Right atrium auricular region (tissue), 2 donors: ENCODE data around the gene PHF21B. TPM values are rescaled to one million over a fixed set of nuclear protein-coding genes. Genes with fewer than 3 reads are reported as not detected.

Source experiments
- DNase-seq: peaks from one replicate; pipeline ENCODE4 v3.0.0-alpha.2; 2019; ENCODE audit warnings: low spot score
- H3K27ac ChIP-seq, 2 donors: fragments of 200-600 bp; sonication (generic); 1 replicate in 1 of 2; 2 replicates in 1 of 2; pipeline ENCODE4 v1.5.1; 2016 to 2019
- H3K27me3 ChIP-seq, 2 donors: fragments of 200-600 bp; sonication (generic); one replicate each; pipeline versions ENCODE4 v1.5.1 to v1.6.0; 2017 to 2019
- H3K36me3 ChIP-seq: fragments of 200-600 bp; sonication (generic); one replicate; pipeline ENCODE4 v1.5.1; 2016
- H3K4me1 ChIP-seq, 2 donors: fragments of 200-600 bp; sonication (generic); one replicate each; pipeline versions ENCODE4 v1.5.1 to v1.6.0; 2017 to 2019
- H3K4me3 ChIP-seq, 2 donors: fragments of 200-600 bp; sonication (generic); 1 replicate in 1 of 2; 2 replicates in 1 of 2; pipeline ENCODE4 v1.5.1; 2017 to 2019; ENCODE audit warnings: mild to moderate bottlenecking in 1 of 2, moderate library complexity in 1 of 2
- H3K9me3 ChIP-seq, 2 donors: fragments of 200-600 bp; sonication (generic); one replicate each; pipeline ENCODE4 v1.5.1; 2019
- total RNA-seq, 2 donors: library from RNA; depleted of rRNA; stranded (reverse); fragments of >200 nt; gene quantifications; one replicate each; pipeline ENCODE4 v1.1.0, GENCODE V29; 2016
- TF ChIP-seq, protein P1 (sequence below), 2 donors: fragments of 200-600 bp; sonication (generic); IDR thresholded peaks; one replicate each; pipeline ENCODE4 v1.5.1; 2019; ENCODE audit warnings: antibody characterized with exemption in 2 of 2

Gene PHF21B
- total RNA-seq, 2 donors from 2014 or later = 1.4 to 2.2 TPM

DNA sequence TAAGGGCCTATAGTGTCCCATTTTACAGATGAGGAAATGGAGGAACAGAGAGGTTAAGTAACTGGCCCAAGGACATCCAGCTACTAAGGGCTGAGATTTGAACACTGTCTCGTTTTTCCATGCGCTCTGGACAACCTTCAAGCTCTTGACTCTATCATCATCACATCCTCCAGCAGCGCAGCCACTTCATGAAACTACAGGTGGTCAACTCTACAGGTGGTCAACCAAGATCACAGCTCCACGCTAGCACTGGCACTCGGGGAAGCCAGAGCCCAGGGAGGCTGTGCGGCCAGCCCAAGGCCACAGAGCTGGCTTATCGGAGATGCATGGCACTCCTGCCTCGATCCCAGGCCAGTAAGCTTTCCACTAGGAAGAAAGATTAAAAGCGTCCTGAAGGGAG lies 40.0 kb downstream of the PHF21B start:
- no peak for DNase-seq
- no peak overlapping the region for H3K4me3 ChIP-seq

DNA sequence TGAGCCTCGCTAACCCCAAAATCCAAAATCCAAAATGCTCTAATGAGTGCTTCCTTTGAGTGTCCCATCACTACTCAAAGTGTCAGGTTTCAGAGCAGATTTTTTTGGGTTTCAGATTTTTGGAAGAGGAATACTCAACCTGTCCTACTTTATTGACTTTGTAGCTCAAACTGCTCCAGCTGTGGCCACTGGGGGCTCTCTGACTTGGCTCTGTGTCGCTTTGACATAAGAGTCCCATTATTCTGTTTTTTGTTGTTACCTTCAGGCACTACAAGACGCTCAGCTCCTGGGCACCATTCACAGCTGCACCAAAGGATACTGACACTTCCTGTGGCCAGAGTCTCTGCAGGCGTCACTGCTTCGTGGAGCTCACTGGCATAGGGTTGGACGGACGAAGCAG lies 41.1 kb downstream of the PHF21B start:
- H3K4me3 ChIP-seq = no peak overlapping the region
- H3K27me3 ChIP-seq = no peaks in the 10 kb centered on the region
- no peaks in the 10 kb centered on the region for H3K4me1 ChIP-seq
- no peaks in the 10 kb centered on the region for H3K36me3 ChIP-seq
- TF ChIP-seq, protein P1, sequence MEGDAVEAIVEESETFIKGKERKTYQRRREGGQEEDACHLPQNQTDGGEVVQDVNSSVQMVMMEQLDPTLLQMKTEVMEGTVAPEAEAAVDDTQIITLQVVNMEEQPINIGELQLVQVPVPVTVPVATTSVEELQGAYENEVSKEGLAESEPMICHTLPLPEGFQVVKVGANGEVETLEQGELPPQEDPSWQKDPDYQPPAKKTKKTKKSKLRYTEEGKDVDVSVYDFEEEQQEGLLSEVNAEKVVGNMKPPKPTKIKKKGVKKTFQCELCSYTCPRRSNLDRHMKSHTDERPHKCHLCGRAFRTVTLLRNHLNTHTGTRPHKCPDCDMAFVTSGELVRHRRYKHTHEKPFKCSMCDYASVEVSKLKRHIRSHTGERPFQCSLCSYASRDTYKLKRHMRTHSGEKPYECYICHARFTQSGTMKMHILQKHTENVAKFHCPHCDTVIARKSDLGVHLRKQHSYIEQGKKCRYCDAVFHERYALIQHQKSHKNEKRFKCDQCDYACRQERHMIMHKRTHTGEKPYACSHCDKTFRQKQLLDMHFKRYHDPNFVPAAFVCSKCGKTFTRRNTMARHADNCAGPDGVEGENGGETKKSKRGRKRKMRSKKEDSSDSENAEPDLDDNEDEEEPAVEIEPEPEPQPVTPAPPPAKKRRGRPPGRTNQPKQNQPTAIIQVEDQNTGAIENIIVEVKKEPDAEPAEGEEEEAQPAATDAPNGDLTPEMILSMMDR (IDR thresholded peaks at IDR 0.05) = no peak
- no peak for DNase-seq
- no peaks in the 10 kb centered on the region for H3K9me3 ChIP-seq
- H3K27ac ChIP-seq = no peak overlapping the region

More for the DNA sequence above, 40.0 kb downstream of the PHF21B start:
- H3K9me3 ChIP-seq = no peaks in the 10 kb centered on the region
- no peaks in the 10 kb centered on the region for H3K27me3 ChIP-seq
- no peaks in the 10 kb centered on the region for H3K4me1 ChIP-seq
- TF ChIP-seq, protein P1 (IDR thresholded peaks at IDR 0.05) = no peak
- no peaks in the 10 kb centered on the region for H3K36me3 ChIP-seq
- H3K27ac ChIP-seq = no peak overlapping the region

DNA sequence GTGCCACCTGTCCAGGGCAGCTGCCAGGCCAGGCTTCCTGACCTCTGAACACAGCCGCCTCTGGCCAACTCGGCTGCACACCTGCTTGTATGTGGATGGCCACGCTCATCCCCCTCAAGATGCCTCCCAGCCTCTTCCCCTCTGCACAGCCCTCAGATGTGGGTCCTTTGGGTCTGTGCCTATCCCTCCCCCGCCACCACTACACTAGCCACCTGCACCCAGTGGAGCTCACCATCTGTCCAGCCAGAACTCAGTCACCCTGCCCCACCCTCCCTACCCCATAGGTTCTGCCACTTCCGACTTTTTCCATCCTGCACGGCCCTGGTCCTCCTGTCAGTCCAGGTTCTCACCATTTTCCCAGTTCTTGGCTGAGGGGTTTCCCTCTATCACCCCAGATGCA lies 44.6 kb downstream of the PHF21B start:
- Histone ChIP-seq H3K4me3 (no peak overlapping the region), H3K9me3 (no peaks in the 10 kb centered on the region), H3K27me3 (no peaks in the 10 kb centered on the region), H3K4me1 (no peaks in the 10 kb centered on the region), H3K36me3 (no peaks in the 10 kb centered on the region), H3K27ac (no peak overlapping the region)
- no peak for DNase-seq
- TF ChIP-seq, protein P1 (IDR thresholded peaks at IDR 0.05) = no peak

DNA sequence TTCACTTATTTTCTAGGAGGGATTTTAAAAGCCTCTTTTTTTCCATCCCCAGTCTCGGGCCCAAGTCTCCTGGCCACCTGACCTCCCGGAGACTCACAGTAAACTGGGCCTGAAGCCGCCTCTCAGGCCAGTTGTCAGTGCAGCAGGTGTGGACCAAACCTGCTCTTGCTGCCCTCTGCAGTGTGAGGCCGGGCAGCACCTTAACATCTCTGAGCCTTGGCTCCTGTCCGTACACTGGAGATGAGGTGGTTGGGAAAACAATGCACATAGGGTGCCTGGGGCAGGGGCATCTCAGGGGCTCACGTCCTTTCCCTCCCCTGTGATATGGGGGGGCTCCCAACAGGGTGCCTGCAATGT lies 45.1 kb downstream of the PHF21B start:
- H3K27ac ChIP-seq = no peak overlapping the region
- H3K4me1 ChIP-seq = no peaks in the 10 kb centered on the region
- TF ChIP-seq, protein P1 (IDR thresholded peaks at IDR 0.05) = no peak
- DNase-seq = no peak
- H3K36me3 ChIP-seq = no peaks in the 10 kb centered on the region
- H3K4me3 ChIP-seq = no peak overlapping the region
- no peaks in the 10 kb centered on the region for H3K9me3 ChIP-seq
- no peaks in the 10 kb centered on the region for H3K27me3 ChIP-seq

DNA sequence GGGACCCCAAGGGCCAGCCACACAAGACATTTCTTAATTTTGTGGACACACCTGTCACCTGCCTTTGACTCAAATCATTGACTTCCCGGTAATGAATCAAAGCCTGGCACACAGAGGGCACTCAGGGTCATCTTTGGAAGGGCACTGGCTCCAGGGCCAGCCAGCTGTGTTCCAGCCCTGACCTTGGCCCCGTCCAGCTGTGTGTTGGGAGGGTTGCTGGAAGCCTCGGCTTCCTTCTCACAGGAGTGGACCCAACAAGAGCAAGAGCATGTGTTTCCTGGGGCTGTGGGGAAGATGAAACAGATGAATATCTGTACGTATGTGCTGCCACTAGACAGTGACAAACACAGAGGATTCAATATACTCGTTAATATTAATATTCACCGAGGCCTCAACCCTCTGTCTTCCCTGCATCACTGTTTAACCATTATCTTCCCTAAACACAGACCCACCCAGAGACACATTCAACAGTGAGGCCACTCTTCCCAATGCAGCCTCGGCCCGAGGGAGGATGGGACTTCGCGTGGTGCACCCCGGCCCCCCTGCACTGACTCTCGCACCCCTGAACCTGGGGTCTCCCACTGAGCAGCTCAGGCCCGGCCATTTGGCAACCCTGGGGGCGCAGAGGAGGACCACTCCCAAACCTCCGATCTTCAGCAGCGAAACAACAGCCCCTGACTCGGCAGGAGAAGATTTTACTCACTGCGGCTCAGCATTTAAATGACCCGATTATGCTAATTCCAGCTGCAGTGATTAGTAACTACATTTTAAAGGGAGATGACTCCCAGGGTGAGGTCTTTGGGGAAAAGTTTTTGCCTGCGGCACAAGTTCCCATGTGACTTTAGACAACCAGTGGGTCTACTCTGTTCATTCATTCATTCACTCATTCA lies 45.7 kb downstream of the PHF21B start:
- no peaks in the 10 kb centered on the region for H3K9me3 ChIP-seq
- DNase-seq = no peak

More for the DNA sequence above, 45.7 kb downstream of the PHF21B start:
- Histone ChIP-seq H3K4me1 (no peaks in the 10 kb centered on the region), H3K27ac (no peak overlapping the region), H3K36me3 (no peaks in the 10 kb centered on the region), H3K4me3 (no peak overlapping the region), H3K27me3 (no peaks in the 10 kb centered on the region)
- TF ChIP-seq, protein P1 (IDR thresholded peaks at IDR 0.05) = no peak
